ENCODE data around the gene TENM4.

The TENM4 gene

GRCh38 chr11:78649361-78650215, 791.2 kb downstream of the TENM4 start:
- no peak overlapping the region for H3K4me3 ChIP-seq (ENCODE audit: low read depth, low read length)
- no peak for DNase-seq (ENCODE audit: low read depth)
- TF ChIP-seq, protein P1, sequence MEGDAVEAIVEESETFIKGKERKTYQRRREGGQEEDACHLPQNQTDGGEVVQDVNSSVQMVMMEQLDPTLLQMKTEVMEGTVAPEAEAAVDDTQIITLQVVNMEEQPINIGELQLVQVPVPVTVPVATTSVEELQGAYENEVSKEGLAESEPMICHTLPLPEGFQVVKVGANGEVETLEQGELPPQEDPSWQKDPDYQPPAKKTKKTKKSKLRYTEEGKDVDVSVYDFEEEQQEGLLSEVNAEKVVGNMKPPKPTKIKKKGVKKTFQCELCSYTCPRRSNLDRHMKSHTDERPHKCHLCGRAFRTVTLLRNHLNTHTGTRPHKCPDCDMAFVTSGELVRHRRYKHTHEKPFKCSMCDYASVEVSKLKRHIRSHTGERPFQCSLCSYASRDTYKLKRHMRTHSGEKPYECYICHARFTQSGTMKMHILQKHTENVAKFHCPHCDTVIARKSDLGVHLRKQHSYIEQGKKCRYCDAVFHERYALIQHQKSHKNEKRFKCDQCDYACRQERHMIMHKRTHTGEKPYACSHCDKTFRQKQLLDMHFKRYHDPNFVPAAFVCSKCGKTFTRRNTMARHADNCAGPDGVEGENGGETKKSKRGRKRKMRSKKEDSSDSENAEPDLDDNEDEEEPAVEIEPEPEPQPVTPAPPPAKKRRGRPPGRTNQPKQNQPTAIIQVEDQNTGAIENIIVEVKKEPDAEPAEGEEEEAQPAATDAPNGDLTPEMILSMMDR (IDR thresholded peaks at IDR 0.05; ENCODE audit: low read depth, low read length, missing control alignments) = no peak

DNA sequence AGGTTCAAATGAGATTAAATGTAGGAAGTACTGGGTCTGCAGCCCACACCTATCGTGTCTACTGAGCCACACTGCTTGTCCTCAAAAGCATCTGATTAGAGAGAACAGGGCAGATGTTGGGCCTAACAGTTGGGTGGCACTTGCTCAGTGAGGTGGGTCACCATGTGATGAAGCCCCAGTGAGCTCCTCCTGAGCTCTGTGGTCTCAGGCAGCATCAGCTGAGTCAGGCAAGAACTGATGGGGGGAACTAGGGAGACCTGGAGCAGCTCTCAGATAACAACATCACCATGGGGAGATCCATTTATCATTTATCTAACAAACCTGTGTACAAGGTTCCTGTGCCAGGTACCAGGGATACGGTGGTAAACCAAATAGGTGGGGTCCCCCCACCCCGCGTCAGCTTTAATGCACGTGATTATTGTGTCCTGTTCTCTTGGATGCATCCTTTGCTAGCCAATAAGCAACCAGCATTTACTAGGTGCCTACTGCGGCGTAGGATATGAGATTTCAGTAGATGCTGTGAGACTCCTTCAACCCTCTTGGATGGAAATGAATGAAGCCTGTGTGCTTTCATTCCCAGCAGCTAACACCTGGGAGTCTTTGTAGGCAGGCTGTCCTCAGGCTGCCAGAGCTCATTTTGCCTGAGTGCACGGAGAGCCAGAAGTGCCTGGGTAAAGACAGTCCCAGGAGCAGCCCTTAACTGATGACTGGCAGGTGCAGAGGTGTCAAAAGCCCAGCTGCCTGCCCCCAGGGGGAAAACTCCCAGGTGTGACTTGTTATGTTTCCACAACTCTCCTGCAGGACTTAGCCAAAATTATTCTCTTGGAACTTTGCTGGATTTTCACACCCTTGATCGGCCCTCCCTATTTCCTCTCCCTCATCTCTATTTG, 792.6 kb downstream of the TENM4 start:
- DNase-seq (ENCODE audit: low read depth) = no peak
- TF ChIP-seq, protein P1 (IDR thresholded peaks at IDR 0.05; ENCODE audit: low read depth, low read length, missing control alignments) = no peak
- H3K4me3 ChIP-seq (ENCODE audit: low read depth, low read length) = no peak overlapping the region

GRCh38 chr11:78647266-78647915, 793.4 kb downstream of the TENM4 start:
- TF ChIP-seq, protein P1 (IDR thresholded peaks at IDR 0.05; ENCODE audit: low read depth, low read length, missing control alignments) = no peak
- H3K4me3 ChIP-seq (ENCODE audit: low read depth, low read length) = no peak overlapping the region
- no peak for DNase-seq (ENCODE audit: low read depth)

DNA sequence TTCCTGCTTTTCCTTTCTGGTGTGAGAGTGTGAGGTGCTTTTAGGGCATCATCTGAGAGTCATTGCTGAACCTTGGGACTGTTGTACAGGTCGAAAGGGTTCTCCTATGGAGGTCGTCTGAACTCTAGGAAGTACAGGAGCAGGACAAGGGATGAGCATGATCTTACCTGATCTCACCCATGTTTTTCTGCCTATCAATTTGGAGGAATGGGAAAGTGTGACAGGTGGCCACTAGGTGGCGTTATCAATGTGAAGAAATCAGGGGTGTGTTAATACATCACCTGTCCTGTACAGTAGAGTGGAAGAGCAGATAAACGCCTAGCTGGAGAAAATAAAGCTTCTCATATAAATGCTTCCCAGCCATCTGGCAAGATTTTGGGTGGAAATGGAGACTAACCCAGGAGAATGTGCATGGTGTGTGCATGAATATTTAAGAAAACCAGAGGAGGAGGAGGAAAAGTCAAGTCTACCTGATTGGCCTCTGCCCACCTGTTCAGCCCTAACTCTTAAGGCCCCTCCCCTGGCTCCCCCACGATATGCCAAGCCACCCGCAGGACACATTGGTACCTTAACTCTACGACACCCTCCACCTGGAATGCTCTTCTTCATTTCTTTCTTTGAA, 794.2 kb downstream of the TENM4 start:
- no peak for DNase-seq (ENCODE audit: low read depth)
- TF ChIP-seq, protein P1 (IDR thresholded peaks at IDR 0.05; ENCODE audit: low read depth, low read length, missing control alignments) = peak; percentile 84
- H3K4me3 ChIP-seq (ENCODE audit: low read depth, low read length) = no peak overlapping the region

DNA sequence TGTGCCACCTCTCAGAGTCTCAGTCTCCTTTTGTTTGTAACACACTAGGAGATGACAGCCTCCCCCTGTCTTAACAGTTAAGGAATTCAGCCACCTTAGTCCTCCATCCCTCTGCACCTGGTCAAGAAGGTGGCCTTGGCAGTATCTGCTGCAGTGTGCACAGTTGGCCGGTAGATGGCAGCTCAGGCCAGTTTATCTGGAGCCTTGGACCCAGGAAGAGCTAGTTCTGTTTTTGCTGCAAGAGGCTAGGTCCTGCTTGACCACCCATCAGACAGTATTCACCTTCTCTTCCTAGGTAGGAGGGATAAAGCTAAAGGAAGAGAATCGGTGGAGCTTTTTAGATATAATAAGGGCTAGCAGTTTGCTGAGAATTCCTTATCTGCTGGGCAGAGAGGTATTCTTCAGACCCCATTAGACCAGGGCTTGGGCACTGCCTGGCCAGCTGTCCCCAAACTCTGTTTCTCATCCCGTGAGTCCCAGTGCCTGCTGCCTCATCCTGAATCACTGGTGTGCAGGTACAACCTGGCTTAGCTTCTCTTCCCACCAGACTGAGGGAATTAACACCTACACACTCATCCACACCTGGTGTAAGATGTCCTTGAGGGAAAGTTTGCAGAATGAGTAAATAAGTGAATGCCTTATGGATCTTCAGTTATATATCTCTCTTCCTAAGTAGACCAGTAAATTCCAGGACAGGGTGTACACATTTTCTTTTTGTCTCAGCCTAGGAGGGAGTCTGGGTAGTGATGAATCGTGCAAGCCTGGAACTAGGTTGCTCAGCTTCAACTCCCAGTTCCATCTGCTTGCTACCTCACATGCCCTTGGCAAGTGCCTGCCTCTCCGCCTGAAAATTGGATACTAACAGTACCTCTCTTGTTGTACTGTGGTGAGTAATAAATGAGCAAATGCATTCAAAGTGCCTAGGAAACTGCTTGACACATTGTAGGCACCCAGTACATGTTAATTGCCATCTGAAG, 795.3 kb downstream of the TENM4 start:
- TF ChIP-seq, protein P1 (IDR thresholded peaks at IDR 0.05; ENCODE audit: low read depth, low read length, missing control alignments) = peak; percentile 95
- H3K4me3 ChIP-seq (ENCODE audit: low read depth, low read length) = no peak overlapping the region
- DNase-seq (ENCODE audit: low read depth) = peak; percentile 25
